Measurements from ENCODE around the gene IL6ST. TPM values are rescaled to one million over a fixed set of nuclear protein-coding genes. Genes with fewer than 3 reads are reported as not detected.

IL6ST gene
- total RNA-seq, 1 donor from 2014 or later, result 192 TPM

Other genes with a start within 250 kb of the IL6ST start
- not detected for gene IL31RA, start 143.6 kb downstream of the IL6ST start, total RNA-seq
- not detected for gene ANKRD55, start 238.4 kb upstream of the IL6ST start, total RNA-seq